ENCODE measurements around the gene LSM4.
"Not testable (repeated sequence)": the region's sequence is repeated elsewhere in the genome, so short reads cannot be mapped to it uniquely, and the experiment has no call there.

LSM4 gene

GRCh38 chr19:18322759-18323460, at the start of gene LSM4:
LSM4 (minus strand) TSS chr19:18323076; CDS start chr19:18323020, 56 bp downstream.
- peak; percentile 98 for DNase-seq

GRCh38 chr19:18368504-18369222, 45.8 kb upstream of the LSM4 start:
- no peak for DNase-seq

GRCh38 chr19:18366021-18366435, 43.2 kb upstream of the LSM4 start:
- DNase-seq: no peak

GRCh38 chr19:18364826-18365528, 42.1 kb upstream of the LSM4 start:
- no peak for DNase-seq

GRCh38 chr19:18364277-18364825, 41.5 kb upstream of the LSM4 start:
- not testable (repeated sequence) for DNase-seq

- DNase-seq: no peak
Observed at GRCh38 chr19:18363787-18364186, 40.9 kb upstream of the LSM4 start.

GRCh38 chr19:18362934-18363542, 40.2 kb upstream of the LSM4 start:
- no peak for DNase-seq

GRCh38 chr19:18361646-18362045, 38.8 kb upstream of the LSM4 start:
- no peak for DNase-seq

- no peak for DNase-seq
Observed at GRCh38 chr19:18357041-18357440, 34.2 kb upstream of the LSM4 start.

GRCh38 chr19:18354743-18355142, 31.9 kb upstream of the LSM4 start:
- DNase-seq: not testable (repeated sequence)

- no peak for DNase-seq
Observed at GRCh38 chr19:18353378-18354005, 30.6 kb upstream of the LSM4 start.

- DNase-seq: no peak
Observed at GRCh38 chr19:18351544-18351943, 28.7 kb upstream of the LSM4 start.

- no peak for DNase-seq
Observed at GRCh38 chr19:18350490-18350889, 27.6 kb upstream of the LSM4 start.

GRCh38 chr19:18349524-18350128, 26.8 kb upstream of the LSM4 start:
- no peak for DNase-seq

GRCh38 chr19:18348818-18349339, 26.0 kb upstream of the LSM4 start:
- DNase-seq: not testable (repeated sequence)

- no peak for DNase-seq
Observed at GRCh38 chr19:18348171-18348570, 25.3 kb upstream of the LSM4 start.

GRCh38 chr19:18346091-18346490, 23.2 kb upstream of the LSM4 start:
- no peak for DNase-seq

- DNase-seq: no peak
Observed at GRCh38 chr19:18345296-18345695, 22.4 kb upstream of the LSM4 start.

GRCh38 chr19:18344582-18344950, 21.7 kb upstream of the LSM4 start:
- DNase-seq: no peak

GRCh38 chr19:18342090-18342632, 19.3 kb upstream of the LSM4 start:
- DNase-seq: no peak
